DMS79 treated with DMSO at 0.1 percent for 48 hours (cell line): Measurements from ENCODE around the gene TTC39C.
A peak's percentile ranks its signal among the peaks of the same experiment; 100 is the strongest.
"Not testable (repeated sequence)": the region's sequence is repeated elsewhere in the genome, so short reads cannot be mapped to it uniquely, and the experiment has no call there.

Experiments used
- DNase-seq: peaks from one replicate; lab custom pipeline; 2025; lab: John Stamatoyannopoulos, UW

TTC39C gene

GRCh38 chr18:24054130-24054529 lies 39.6 kb downstream of the TTC39C start:
- DNase-seq, result no peak

GRCh38 chr18:24055009-24055804 lies 40.7 kb downstream of the TTC39C start:
- DNase-seq, result no peak

- no peak for DNase-seq
Measured at GRCh38 chr18:24055878-24056277, 41.3 kb downstream of the TTC39C start.

GRCh38 chr18:24056506-24056905 lies 42.0 kb downstream of the TTC39C start:
- no peak for DNase-seq

GRCh38 chr18:24057804-24058203 lies 43.2 kb downstream of the TTC39C start:
- DNase-seq, result no peak

GRCh38 chr18:24059385-24059784 lies 44.8 kb downstream of the TTC39C start:
- DNase-seq, result not testable (repeated sequence)

GRCh38 chr18:24060644-24061043 lies 46.1 kb downstream of the TTC39C start:
- no peak for DNase-seq

- no peak for DNase-seq
Measured at GRCh38 chr18:24063121-24063731, 48.7 kb downstream of the TTC39C start.

- DNase-seq, result no peak
Measured at GRCh38 chr18:24064391-24065100, 50.0 kb downstream of the TTC39C start.

- no peak for DNase-seq
Measured at GRCh38 chr18:24065906-24066305, 51.4 kb downstream of the TTC39C start.

GRCh38 chr18:24068945-24069693 lies 54.6 kb downstream of the TTC39C start:
- DNase-seq, result peak; percentile 30

- no peak for DNase-seq
Measured at GRCh38 chr18:24071029-24071428, 56.5 kb downstream of the TTC39C start.

- no peak for DNase-seq
Measured at GRCh38 chr18:24071779-24072178, 57.2 kb downstream of the TTC39C start.

- DNase-seq, result no peak
Measured at GRCh38 chr18:24072743-24073142, 58.2 kb downstream of the TTC39C start.

- DNase-seq, result no peak
Measured at GRCh38 chr18:24073791-24074190, 59.2 kb downstream of the TTC39C start.

- not testable (repeated sequence) for DNase-seq
Measured at GRCh38 chr18:24074757-24075156, 60.2 kb downstream of the TTC39C start.

GRCh38 chr18:24075767-24076597 lies 61.4 kb downstream of the TTC39C start:
- no peak for DNase-seq

GRCh38 chr18:24076950-24077349 lies 62.4 kb downstream of the TTC39C start:
- no peak for DNase-seq

GRCh38 chr18:24078391-24078790 lies 63.8 kb downstream of the TTC39C start:
- no peak for DNase-seq

GRCh38 chr18:24080861-24081260 lies 66.3 kb downstream of the TTC39C start:
- no peak for DNase-seq

GRCh38 chr18:24083550-24083949 lies 69.0 kb downstream of the TTC39C start:
- no peak for DNase-seq
